Endometrial microvascular endothelial cells (primary cell): ENCODE measurements around the gene MRPS6. TPM values are rescaled to one million over a fixed set of nuclear protein-coding genes. Genes with fewer than 3 reads are reported as not detected.

Experiments used
- in situ Hi-C: cut with HindIII; loops from 2 replicates; pipeline ENCODE4 v1.10.0; 2017; ENCODE audit warnings: low sequenced_read_pairs, low pct_unique_long_range_greater_than_20kb; ENCODE audit errors: inconsistent ontology term
- total RNA-seq: library from RNA; depleted of rRNA; stranded (reverse); fragments of >200 nt; gene quantifications from one replicate; pipeline ENCODE4 v1.2.3, GENCODE V29; 2015; ENCODE audit errors: inconsistent ontology term

Gene MRPS6
- total RNA-seq, 1 donor from 2014 or later: 17.5 TPM

GRCh38 chr21:34061983-34062382, 11.4 kb upstream of the MRPS6 start:
- in situ Hi-C loops: no loop called here

GRCh38 chr21:34065027-34065426, 8.4 kb upstream of the MRPS6 start:
- in situ Hi-C loops: no loop called here

GRCh38 chr21:34071683-34072082, 1.7 kb upstream of the MRPS6 start:
- in situ Hi-C loops: no loop called here

GRCh38 chr21:34072145-34073031, 990 bp upstream of the MRPS6 start:
- in situ Hi-C loops: no loop called here

GRCh38 chr21:34073749-34074282, 438 bp downstream of the MRPS6 start:
- in situ Hi-C loops: no loop called here

GRCh38 chr21:34074283-34075090, 1.1 kb downstream of the MRPS6 start:
- in situ Hi-C loops: no loop called here

- in situ Hi-C loops: no loop called here
These were observed 1.7 kb downstream of the MRPS6 start for GRCh38 chr21:34075091-34075425.

- in situ Hi-C loops: no loop called here
These were observed 2.6 kb downstream of the MRPS6 start for GRCh38 chr21:34075760-34076660.

- in situ Hi-C loops: no loop called here
These were observed 3.5 kb downstream of the MRPS6 start for GRCh38 chr21:34076835-34077234.

GRCh38 chr21:34077888-34078287, 4.5 kb downstream of the MRPS6 start:
- in situ Hi-C loops: no loop called here

GRCh38 chr21:34078915-34079314, 5.5 kb downstream of the MRPS6 start:
- in situ Hi-C loops: no loop called here

- in situ Hi-C loops: no loop called here
These were observed 7.3 kb downstream of the MRPS6 start for GRCh38 chr21:34080710-34081109.

- in situ Hi-C loops: no loop called here
These were observed 9.4 kb downstream of the MRPS6 start for GRCh38 chr21:34082769-34083168.

- in situ Hi-C loops: no loop called here
These were observed 10.0 kb downstream of the MRPS6 start for GRCh38 chr21:34083357-34083756.

- in situ Hi-C loops: no loop called here
These were observed 11.8 kb downstream of the MRPS6 start for GRCh38 chr21:34085129-34085528.

GRCh38 chr21:34086887-34087306, 13.5 kb downstream of the MRPS6 start:
- in situ Hi-C loops: no loop called here

GRCh38 chr21:34088752-34089151, 15.4 kb downstream of the MRPS6 start:
- in situ Hi-C loops: no loop called here

- in situ Hi-C loops: no loop called here
These were observed 17.7 kb downstream of the MRPS6 start for GRCh38 chr21:34091032-34091431.

GRCh38 chr21:34091607-34092006, 18.2 kb downstream of the MRPS6 start:
- in situ Hi-C loops: no loop called here
